Skeletal muscle tissue (tissue), 4 donors: ENCODE measurements around the gene KDM2B. TPM values are rescaled to one million over a fixed set of nuclear protein-coding genes. Genes with fewer than 3 reads are reported as not detected.
A peak's percentile ranks its signal among the peaks of the same experiment; 100 is the strongest.

Source experiments
- H3K27ac ChIP-seq: one replicate; pipeline ENCODE4 v1.7.0; 2013; ENCODE audit warnings: mild to moderate bottlenecking, low read depth, low read length, inconsistent platforms
- H3K27me3 ChIP-seq, 3 donors: one replicate each; pipeline ENCODE4 v1.7.0; 2013; ENCODE audit warnings: low read length in 3 of 3; ENCODE audit not compliant: control insufficient read depth in 3 of 3, insufficient read depth in 3 of 3
- H3K36me3 ChIP-seq, 3 donors: one replicate each; pipeline ENCODE4 v1.7.0; 2013; ENCODE audit warnings: low read length in 3 of 3; ENCODE audit not compliant: control insufficient read depth in 3 of 3, insufficient read depth in 3 of 3
- H3K4me1 ChIP-seq, 3 donors: one replicate each; pipeline ENCODE4 v1.7.0; 2013; ENCODE audit warnings: low read length in 3 of 3, mild to moderate bottlenecking in 3 of 3; ENCODE audit not compliant: control insufficient read depth in 3 of 3, insufficient read depth in 3 of 3
- H3K4me3 ChIP-seq, 3 donors: one replicate each; pipeline ENCODE4 v1.7.0; 2013; ENCODE audit warnings: low read length in 3 of 3
- H3K9ac ChIP-seq, 3 donors: one replicate each; pipeline ENCODE4 v1.7.0; 2013; ENCODE audit warnings: low read length in 3 of 3, mild to moderate bottlenecking in 3 of 3, moderate library complexity in 2 of 3, low read depth in 1 of 3
- H3K9me3 ChIP-seq, 3 donors: one replicate each; pipeline ENCODE4 v1.7.0; 2013; ENCODE audit warnings: low read length in 3 of 3; ENCODE audit not compliant: control insufficient read depth in 3 of 3
- total RNA-seq: library from RNA; depleted of rRNA; stranded (reverse); fragments of >200 nt; gene quantifications from one replicate; pipeline ENCODE4 v1.2.3, GENCODE V29; 2014
- donor health status: Osteomylitis.

Gene KDM2B
- total RNA-seq, 1 donor from 2014 or later = 28.7 TPM

GRCh38 chr12:121519227-121519626 is 61.6 kb downstream of the KDM2B start:
- H3K9ac ChIP-seq = no peak overlapping the region
- peaks cover 16 to 22% (median 19%) of the 10 kb centered on the region in 3 donors for H3K36me3 ChIP-seq
- H3K9me3 ChIP-seq = no peaks in the 10 kb centered on the region
- no peak overlapping the region for H3K27ac ChIP-seq
- no peak overlapping the region for H3K4me3 ChIP-seq
- no peaks in the 10 kb centered on the region for H3K27me3 ChIP-seq
- H3K4me1 ChIP-seq = peaks cover 0 to 5% (median 4%) of the 10 kb centered on the region in 3 donors

- no peaks in the 10 kb centered on the region for H3K9me3 ChIP-seq
- no peak overlapping the region for H3K4me3 ChIP-seq
These were observed 62.2 kb downstream of the KDM2B start for GRCh38 chr12:121518656-121519055.

GRCh38 chr12:121516437-121517011 is 64.3 kb downstream of the KDM2B start:
- no peak overlapping the region for H3K9ac ChIP-seq
- no peak overlapping the region for H3K4me3 ChIP-seq
- H3K27ac ChIP-seq = no peak overlapping the region
- no peaks in the 10 kb centered on the region for H3K9me3 ChIP-seq
- H3K36me3 ChIP-seq = peaks cover 21 to 27% (median 21%) of the 10 kb centered on the region in 3 donors
- no peaks in the 10 kb centered on the region for H3K4me1 ChIP-seq
- no peaks in the 10 kb centered on the region for H3K27me3 ChIP-seq

More at GRCh38 chr12:121518656-121519055, 62.2 kb downstream of the KDM2B start:
- Histone ChIP-seq H3K4me1 (peaks cover 0 to 3% (median under 1%) of the 10 kb centered on the region in 3 donors), H3K27me3 (no peaks in the 10 kb centered on the region), H3K9ac (no peak overlapping the region), H3K27ac (no peak overlapping the region), H3K36me3 (peaks cover 16 to 22% (median 18%) of the 10 kb centered on the region in 3 donors)

GRCh38 chr12:121515615-121516014 is 65.2 kb downstream of the KDM2B start:
- no peak overlapping the region for H3K9ac ChIP-seq
- H3K27ac ChIP-seq = no peak overlapping the region
- H3K4me1 ChIP-seq = no peaks in the 10 kb centered on the region
- no peaks in the 10 kb centered on the region for H3K9me3 ChIP-seq
- no peaks in the 10 kb centered on the region for H3K27me3 ChIP-seq
- H3K4me3 ChIP-seq = no peak overlapping the region
- H3K36me3 ChIP-seq = peaks cover 14 to 20% (median 16%) of the 10 kb centered on the region in 3 donors

GRCh38 chr12:121514184-121514742 is 66.6 kb downstream of the KDM2B start:
- Histone ChIP-seq H3K27me3 (no peaks in the 10 kb centered on the region), H3K27ac (no peak overlapping the region), H3K9me3 (no peaks in the 10 kb centered on the region), H3K4me1 (no peaks in the 10 kb centered on the region), H3K9ac (no peak overlapping the region), H3K36me3 (peaks cover 9 to 22% (median 14%) of the 10 kb centered on the region in 3 donors), H3K4me3 (no peak overlapping the region)

GRCh38 chr12:121513464-121514183 is 67.2 kb downstream of the KDM2B start:
- no peak overlapping the region for H3K4me3 ChIP-seq
- H3K4me1 ChIP-seq = no peaks in the 10 kb centered on the region
- H3K27me3 ChIP-seq = no peaks in the 10 kb centered on the region
- peaks cover 7 to 20% (median 12%) of the 10 kb centered on the region in 3 donors for H3K36me3 ChIP-seq
- no peaks in the 10 kb centered on the region for H3K9me3 ChIP-seq
- H3K9ac ChIP-seq = no peak overlapping the region
- no peak overlapping the region for H3K27ac ChIP-seq

GRCh38 chr12:121512561-121512960 is 68.3 kb downstream of the KDM2B start:
- no peaks in the 10 kb centered on the region for H3K27me3 ChIP-seq

GRCh38 chr12:121511916-121512315 is 68.9 kb downstream of the KDM2B start:
- Histone ChIP-seq H3K36me3 (peaks cover 9 to 29% (median 18%) of the 10 kb centered on the region in 3 donors), H3K4me3 (no peak overlapping the region), H3K9ac (peak overlapping the region in 1 of 3 donors; percentile 3), H3K27me3 (no peaks in the 10 kb centered on the region), H3K9me3 (no peaks in the 10 kb centered on the region), H3K27ac (no peak overlapping the region), H3K4me1 (no peaks in the 10 kb centered on the region)

More at GRCh38 chr12:121512561-121512960, 68.3 kb downstream of the KDM2B start:
- Histone ChIP-seq H3K9me3 (no peaks in the 10 kb centered on the region), H3K36me3 (peaks cover 9 to 26% (median 16%) of the 10 kb centered on the region in 3 donors), H3K9ac (no peak overlapping the region), H3K4me3 (no peak overlapping the region), H3K27ac (no peak overlapping the region), H3K4me1 (no peaks in the 10 kb centered on the region)

GRCh38 chr12:121509339-121509738 is 71.5 kb downstream of the KDM2B start:
- no peaks in the 10 kb centered on the region for H3K9me3 ChIP-seq
- no peak overlapping the region for H3K27ac ChIP-seq
- H3K4me3 ChIP-seq = no peak overlapping the region
- H3K27me3 ChIP-seq = no peaks in the 10 kb centered on the region
- H3K9ac ChIP-seq = no peak overlapping the region
- no peaks in the 10 kb centered on the region for H3K4me1 ChIP-seq
- H3K36me3 ChIP-seq = peaks cover 9 to 34% (median 13%) of the 10 kb centered on the region in 3 donors

- no peaks in the 10 kb centered on the region for H3K27me3 ChIP-seq
- no peaks in the 10 kb centered on the region for H3K4me1 ChIP-seq
- no peaks in the 10 kb centered on the region for H3K9me3 ChIP-seq
- H3K36me3 ChIP-seq = peaks cover 9 to 34% (median 13%) of the 10 kb centered on the region in 3 donors
- H3K4me3 ChIP-seq = no peak overlapping the region
- H3K27ac ChIP-seq = no peak overlapping the region
- no peak overlapping the region for H3K9ac ChIP-seq
These were observed 72.3 kb downstream of the KDM2B start for GRCh38 chr12:121508533-121508932.
